ENCODE measurements around the gene SPTLC1.
A peak's percentile ranks its signal among the peaks of the same experiment; 100 is the strongest.
"Not testable (repeated sequence)": the region's sequence is repeated elsewhere in the genome, so short reads cannot be mapped to it uniquely, and the experiment has no call there.

The SPTLC1 gene

DNA sequence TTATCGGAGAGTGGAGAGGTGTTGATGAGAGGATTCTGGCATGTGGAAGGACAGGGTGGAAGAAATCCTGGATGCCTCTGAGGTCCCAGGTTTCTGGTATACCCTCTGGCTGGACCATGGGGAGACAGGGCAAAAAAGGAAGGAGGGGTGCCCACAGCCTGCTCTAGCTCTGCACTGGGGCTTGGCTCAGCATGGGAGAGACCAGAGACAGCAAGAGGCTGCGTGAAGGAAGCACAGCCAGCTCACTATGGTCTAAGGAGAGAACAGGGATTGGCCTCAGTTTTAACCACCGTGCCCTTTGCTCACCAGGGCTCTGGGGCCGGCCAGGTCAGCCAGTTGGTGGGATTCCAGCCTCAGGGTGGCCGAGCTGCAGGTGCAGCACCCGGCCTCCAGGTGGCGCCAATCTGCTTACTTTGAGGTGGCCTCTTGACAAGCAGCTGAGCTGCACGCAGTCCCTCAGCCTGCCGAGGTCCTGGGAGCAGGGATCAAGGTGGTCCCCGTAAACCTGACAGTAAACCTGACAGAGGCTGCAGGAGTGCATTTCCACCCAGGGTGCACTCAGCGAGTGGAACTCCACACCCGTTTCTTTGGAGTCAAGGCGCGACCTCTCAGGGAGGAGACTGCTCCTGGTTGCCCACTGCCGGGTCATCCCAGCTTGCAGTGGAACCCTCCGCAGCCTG lies 25.0 kb upstream of the SPTLC1 start:
- peak; percentile 33 for DNase-seq

DNA sequence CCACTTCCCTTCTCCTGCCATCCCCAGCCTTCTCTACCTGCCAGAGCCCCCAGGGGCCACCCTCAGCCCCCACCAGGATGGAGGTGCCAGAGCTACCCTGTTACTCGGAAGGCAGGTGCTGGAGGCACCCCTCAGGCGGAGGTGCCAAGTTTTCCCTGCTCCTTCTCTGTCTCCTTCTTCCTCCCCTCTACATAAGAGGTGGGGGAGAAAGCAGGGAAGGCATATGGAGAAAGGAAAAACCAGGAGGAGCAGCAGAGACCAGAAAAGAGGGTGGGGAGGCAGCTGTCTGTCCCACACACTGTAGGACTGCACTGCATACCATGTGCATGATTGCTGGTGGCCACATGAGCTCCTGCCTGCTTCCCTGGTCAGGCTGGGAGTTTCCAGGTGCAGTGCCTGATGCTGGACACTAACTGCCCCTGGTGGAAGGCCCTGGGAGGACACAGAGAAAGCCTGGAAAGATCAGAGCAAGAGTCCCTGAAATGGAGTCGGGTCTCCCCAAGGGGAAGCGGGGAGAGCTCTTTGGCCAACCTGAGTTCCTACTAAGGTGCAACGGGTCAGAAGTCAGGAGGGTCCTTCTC lies 23.8 kb upstream of the SPTLC1 start:
- DNase-seq, result not testable (repeated sequence)

DNA sequence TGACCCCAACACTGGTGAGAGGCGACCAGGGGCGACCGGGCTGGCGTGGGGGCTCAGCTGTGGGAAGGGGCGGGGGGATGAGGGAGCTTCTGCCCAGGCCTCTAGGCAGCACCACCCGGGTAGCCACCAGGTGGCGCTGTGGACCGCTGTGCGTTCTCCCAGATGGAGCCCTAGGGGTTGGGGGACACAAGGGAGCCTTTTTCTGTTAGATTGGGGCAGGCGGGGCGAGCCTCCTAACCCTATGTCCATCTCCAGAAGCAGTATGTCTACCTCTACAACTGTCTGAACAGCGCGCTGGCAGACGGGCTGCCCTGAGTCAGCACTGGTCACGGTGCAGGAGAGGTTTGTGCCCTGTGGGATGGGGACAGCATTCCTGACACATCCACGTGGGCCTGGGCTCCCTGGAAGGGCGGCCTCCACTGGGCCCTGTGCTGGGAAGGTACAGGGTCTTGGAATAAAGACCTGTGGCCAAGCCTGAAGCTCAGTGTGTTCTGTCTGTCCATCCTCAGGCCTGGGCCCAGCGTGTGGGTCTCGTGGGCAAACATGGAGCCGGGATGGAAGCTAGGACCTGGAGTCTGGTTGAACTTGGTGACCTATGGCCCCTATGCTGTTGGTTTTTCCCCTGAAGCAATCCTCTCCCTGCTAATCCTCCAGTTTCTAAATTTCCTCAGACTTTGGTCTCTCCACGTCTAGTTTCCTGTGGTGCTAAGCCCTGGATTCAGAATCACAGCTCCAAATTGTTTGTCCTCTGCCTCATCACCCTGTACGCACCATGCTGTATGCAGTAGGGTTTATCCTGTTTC lies 23.1 kb upstream of the SPTLC1 start:
- peak; percentile 24 for DNase-seq

DNA sequence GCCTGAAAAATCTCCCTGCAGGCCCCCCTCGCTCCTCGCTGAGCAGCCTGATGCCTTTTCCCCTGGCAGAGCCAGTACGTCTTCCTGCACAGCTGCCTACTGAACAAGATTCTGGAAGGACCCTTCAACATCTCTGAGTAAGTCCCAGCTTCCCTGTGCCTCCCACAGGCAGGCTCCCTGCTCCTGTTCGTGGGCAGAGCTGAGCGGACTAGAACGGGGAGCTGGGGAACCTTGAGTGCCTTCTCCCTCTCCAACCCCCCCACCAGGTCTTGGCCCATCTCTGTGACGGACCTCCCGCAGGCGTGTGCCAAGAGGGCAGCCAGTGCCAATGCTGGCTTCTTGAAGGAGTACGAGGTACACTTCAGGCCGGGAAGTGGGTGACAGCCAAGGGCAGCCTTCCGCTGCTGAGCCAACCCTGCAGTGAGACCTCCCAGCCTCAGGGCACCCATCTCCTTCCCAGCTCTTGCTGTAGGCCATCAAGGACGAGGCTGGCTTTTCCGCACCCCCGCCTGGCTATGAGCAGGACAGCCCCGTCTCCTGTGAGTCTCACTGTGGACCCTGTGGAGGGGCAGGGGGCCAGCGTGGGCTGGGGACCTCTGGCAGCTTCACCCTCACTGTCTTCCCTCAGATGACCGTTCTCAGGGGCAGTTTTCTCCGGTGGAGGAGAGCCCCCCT lies 21.1 kb upstream of the SPTLC1 start:
- no peak for DNase-seq

DNA sequence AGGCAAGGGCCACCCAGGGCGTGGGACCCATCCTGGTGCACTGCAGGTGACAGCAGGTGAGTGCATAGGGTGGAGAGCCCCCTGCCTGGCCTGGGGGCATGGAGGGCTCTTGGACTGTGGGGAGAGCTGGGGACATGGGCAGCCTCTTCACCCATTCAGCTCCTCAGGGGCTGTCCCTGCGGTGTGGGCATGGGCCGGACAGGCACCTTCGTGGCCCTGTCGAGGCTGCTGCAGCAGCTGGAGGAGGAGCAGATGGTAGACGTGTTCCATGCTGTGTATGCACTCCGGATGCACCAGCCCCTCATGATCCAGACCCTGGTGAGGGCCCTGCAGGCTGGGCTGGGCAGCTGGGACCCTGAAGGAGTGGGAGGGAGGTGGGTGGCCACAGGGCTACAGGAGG lies 20.4 kb upstream of the SPTLC1 start:
- DNase-seq, result no peak

DNA sequence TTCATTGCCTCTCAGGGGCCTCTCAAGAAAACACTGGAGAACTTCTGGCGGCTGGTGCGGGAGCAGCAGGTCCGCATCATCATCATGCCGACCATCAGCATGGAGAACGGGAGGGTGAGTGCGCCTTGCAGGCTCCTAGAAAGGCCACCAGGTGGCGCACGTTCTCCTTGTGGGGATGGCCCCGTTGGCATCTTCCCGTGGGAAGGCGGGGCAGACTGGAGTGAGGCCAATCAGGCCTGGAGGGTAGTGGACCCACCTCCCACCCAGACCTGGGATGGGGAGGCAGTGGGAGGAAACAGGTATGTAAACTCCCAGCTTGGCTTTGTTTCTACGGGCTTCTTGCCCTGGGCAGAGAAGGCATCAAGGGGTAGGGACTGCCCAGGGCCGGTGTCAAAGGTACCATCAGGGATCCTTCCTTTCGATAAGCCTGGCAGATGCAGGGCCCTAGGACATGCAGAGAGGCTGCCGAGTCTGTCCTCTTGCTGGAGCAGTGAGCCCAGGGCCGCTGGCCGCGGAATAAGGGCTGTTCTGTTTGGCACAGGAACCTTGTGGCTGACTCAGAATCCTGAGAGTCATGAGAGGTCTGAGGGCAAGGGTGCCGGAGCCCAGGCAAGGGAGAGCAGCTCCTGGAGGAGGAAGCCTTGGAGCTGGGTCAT lies 18.9 kb upstream of the SPTLC1 start:
- DNase-seq, result peak; percentile 80

DNA sequence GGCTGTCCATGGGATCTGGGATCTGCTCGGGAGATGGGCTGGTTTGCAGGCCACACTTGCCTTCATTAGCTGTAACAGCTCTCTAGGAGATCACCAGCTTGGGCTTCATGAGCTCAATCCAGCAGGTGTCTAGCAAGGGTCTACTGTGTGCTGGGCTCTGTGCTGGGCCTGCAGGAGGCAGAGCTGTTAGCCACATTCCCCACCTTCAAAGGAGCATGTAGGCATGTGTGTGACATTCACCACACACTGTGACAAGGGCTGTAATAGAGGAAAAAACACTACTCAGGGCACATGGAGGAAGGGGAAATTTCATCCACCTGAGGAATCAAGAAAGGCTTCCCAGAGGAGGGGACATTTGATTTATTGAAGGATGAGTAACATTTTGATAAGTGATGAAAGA lies 17.7 kb upstream of the SPTLC1 start:
- DNase-seq, result not testable (repeated sequence)

DNA sequence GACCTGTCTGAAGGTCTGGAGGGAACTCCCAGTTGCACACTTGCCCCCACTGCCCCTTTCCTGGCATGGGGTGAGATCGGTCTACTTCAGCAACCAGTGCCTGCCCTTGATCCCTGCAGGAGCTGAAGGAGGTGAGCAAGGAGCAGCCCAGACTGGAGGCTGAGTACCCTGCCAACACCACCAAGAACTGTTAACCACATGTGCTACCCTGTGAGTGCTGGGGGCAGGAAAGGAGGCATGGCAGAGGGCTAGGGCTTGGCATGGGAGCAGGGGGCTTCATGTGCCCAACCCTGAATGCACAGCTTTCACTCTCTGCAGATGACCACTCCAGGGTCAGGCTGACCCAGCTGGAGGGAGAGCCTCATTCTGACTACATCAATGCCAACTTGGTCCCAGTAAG lies 17.3 kb upstream of the SPTLC1 start:
- DNase-seq, result no peak

DNA sequence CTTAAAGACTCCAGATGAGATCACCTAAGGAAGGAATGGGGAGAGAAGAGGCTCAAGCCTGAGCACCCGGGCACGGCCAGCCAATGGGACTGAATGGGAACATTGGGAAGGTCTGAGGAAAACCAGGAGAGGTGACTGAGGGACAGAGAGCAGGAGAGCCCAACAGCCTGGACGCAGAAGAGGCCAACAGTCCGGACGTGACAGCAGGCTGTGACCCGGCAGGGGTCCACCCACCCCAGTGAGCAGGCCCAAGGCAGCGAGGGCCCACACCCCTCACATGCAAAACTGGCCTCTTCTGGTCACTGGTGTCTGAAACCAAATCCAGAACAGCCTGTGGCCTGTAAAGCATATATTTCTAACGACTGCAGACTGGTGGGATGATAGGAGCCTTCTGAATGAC lies 7.6 kb upstream of the SPTLC1 start:
- no peak for DNase-seq

DNA sequence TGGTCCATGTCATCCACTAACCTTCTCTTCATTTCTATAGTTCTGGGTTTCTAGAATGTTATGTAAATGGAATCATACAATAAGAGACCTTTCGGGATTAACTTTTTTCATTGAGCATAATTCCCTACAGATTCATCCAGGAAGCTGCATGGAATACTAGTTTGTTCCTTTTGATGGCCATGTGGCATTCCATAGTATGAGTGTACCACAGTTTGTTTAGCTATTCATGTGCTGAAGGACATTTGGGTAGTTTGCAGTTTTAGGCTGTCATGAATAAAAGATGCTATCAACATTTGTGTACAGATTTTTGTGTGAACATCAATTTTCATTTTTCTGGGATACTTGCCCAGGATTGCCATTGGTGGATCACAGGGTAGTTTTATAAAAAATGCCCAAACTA lies 6.8 kb upstream of the SPTLC1 start:
- DNase-seq, result no peak

DNA sequence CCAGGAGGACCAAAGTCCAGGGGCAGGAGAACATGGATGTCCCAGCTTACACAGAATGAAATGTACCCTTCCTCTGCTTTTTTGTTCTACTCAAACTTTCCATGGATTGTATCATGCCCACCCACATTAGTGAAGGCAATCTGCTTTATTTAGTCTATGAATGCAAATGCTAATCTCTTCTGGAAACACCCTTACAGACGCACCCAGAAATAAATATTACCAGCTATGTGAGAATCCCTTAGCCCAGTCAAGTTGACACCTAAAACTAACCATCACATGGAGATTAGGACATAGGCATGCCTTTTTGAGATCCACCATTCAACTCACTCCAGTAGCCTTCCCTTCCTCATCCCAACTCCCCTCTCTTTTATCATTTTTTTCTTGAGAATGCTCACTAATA lies 6.1 kb upstream of the SPTLC1 start:
- no peak for DNase-seq

DNA sequence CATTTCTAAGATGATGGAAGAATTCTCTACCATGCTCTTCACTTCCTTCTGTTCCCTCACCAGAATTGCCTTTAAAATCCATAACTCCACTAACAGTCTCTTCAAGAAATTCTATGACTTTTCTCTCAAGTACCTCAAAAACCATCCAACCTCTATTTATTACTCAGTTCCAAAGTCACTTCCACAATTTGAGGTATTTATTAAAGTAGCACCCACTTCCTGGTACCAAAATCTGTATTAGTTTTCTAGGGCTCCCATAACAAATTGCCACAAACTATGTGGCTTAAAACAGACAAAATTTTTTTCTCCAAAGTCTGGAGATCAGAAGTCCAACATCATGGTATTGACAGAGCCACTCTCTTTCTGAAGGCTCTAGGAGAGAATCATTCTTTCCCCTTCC lies 4.9 kb upstream of the SPTLC1 start:
- DNase-seq, result no peak

DNA sequence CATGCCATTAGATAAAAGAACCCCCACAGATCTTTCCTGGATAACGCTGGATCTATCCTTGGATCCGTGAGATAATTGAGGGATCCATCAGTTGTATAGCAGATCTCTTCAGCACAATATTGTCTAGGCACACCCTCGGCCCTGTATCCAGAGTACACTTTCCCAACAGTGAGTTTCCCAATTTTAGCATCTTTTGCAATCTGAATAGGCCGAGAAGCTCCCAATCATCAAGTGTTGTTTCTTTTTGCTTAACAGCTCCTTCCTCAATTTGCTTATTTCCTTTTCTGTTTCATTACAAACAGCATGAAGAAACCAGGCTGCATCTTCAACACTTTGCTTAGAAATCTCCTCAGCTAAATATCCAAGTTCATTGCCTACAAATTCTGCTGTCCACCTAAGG lies 4.4 kb upstream of the SPTLC1 start:
- no peak for DNase-seq

DNA sequence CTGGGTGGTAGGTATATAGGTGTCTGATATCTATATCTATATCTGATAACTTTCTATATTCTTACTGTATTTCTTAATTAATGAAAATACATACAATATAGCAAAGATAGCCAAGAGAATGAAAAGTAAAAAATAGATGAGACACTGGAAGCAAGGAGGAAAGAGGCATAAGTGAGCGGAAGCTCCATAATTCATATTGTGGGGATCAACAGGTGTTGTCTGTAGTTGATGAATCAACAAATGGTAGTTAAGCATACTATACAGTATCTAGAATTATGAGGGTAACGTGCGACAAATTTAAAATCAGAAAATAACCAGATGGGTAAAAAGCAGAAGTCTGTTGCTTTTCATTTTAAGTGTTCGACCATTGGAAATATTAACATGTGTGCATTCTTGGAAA lies 7.1 kb downstream of the SPTLC1 start:
- no peak for DNase-seq

DNA sequence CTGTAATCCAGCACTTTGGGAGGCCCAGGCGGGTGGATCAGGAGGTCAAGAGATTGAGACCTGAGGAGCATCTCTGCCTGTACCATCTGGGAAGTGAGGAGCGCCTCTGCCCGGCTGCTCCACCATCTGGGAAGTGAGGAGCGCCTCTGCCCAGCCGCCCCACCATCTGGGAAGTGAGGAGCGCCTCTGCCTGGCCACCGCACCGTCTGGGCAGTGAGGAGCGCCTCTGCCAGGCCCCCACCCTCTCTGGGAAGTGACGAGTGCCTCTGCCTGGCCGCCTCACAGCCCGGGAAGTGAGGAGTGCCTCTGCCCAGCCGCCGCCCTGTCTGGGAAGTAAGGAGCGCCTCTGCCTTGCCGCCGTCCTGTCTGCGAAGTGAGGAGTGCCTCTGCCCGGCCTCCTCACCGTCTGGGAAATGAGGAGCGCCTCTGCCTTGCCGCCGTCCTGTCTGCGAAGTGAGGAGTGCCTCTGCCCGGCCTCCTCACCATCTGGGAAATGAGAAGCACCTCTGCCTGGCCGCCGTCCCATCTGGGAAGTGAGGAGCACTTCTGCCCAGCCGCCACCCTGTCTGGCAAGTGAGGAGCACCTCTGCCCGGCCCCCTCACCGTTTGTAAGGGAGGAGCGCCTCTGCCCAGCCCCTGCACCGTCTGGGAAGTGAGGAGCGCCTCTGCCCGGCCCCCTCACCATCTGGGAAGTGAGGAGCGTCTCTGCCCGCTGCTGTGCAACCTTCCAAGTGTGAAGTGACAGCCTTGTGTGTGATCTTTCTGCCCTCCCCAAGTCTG lies 9.6 kb downstream of the SPTLC1 start:
- DNase-seq, result not testable (repeated sequence)

DNA sequence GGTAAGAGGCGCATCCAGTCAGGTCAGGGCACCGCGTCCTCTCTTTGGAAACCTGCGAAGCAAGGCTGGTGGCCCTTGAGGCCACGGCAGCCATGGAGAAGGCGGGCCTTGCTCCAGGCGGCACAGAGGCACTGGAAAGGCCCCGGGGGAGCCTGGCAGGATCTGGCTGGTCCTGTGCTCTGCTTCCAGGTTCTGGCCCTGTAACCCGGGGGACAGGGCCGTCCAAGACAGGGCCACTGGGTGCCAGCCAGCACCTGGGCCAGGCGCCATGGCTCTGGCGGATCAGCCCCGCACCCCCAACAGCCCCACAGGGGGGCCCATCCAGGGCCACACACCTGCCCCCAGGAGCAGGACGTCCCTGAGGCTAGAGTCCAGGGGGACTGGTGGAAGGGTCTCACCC lies 11.6 kb downstream of the SPTLC1 start:
- DNase-seq, result not testable (repeated sequence)

DNA sequence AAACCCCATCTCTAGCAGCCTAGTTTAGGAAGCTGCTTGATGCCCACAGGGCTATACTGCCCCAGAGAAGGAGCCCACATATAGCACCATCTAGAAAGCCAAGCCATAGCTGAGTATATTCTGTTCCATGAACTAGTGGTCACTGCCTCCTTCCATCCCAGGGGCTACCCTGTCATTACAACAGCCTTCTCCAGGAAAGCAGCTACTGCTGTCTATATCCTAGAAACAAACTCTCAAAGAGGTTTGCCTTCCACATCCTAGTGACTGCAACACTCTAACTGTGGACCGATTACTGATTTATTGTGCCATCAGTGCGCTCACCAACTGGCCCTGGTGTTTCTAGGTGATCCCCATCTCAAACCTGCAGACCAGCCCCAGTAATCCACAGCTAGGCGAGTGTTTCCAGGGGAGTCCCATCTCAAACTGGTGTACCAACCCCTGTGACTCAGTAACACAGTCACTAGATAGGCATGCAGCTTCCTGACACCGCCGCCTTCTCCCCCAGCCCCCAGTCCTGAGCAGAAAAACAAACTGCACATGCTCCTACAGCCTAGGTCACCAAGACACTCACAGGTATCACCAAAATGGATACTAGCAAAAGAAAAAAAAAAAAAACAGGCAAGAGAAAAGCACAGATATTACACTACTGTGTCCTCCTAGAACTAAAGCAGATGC lies 14.8 kb downstream of the SPTLC1 start:
- DNase-seq, result no peak

DNA sequence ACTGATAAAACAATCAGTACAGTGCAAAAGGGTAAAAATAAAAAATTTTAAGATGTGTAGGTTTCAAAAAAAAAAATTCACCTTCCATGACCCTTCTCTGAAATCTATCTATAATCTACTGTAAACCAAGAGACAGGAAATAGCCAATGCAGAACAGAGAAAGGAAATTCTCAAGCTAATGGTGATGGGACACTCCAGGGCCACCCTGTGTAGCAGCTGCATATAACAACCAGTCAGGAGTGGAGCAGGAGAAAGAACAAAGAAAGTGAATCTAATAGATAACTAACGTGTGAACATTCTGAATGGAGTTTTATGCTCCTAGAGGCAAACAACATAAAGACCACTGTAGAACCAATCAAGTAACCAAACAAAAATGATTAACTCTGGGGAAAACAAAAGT lies 16.6 kb downstream of the SPTLC1 start:
- DNase-seq, result no peak

DNA sequence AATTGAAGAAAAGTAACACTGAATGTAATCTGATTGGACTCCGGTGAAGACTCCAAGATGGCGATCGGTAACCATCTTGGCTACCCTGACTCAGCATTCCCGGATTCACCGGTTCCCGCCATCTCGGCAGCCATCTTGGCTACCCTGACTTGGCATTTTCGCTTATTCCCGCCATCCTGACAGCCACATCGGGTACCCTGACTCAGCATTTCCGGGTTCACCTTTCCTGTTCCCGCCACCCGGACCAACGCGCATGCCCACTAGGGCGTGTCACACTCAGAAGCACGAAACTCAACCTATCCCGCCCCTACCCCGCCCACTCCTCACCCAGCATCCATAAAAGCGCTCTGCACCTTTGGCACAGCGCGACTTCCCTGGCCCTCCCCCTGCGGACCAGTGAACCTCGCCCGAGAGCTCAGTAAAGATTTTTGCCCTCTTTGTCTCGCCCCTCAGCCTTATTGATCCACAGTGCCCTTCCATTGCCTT lies 17.2 kb downstream of the SPTLC1 start:
- no peak for DNase-seq

DNA sequence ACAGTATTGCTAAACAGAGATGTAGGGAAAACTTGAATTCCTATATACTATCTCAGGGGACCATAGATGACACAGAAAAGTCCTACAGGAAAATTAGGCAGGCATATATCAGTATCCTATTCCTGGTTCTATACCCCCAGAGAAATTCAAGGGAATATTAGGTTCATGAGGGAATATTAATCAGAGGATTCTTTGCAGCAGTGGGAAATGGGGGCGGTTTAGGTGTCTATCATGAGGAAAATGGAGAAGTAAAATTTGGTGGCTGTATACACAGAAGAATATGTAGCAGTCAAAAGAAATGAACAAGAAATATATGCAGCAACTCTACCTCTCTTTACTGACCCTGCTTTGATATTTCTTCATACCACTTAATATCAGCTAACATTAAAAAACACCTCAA lies 20.0 kb downstream of the SPTLC1 start:
- DNase-seq, result no peak

DNA sequence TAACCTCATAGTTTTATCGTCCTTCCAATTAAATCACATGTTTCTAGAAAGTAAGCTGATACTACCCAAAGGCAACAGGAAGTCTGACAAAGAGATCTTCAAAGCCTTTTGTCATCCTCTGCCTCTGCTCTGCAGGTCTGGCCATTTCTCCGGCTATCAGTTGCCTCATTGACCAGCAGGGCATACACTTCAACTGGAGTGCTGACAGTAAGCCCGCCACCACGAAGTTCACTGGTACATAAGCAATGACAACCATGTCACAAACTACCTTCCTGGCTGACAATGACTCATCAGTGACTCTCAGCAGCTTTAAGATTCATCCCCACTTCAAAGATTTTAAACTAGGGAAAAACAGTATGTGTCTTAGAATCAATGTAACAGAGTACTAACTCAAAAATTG lies 20.6 kb downstream of the SPTLC1 start:
- DNase-seq, result no peak

DNA sequence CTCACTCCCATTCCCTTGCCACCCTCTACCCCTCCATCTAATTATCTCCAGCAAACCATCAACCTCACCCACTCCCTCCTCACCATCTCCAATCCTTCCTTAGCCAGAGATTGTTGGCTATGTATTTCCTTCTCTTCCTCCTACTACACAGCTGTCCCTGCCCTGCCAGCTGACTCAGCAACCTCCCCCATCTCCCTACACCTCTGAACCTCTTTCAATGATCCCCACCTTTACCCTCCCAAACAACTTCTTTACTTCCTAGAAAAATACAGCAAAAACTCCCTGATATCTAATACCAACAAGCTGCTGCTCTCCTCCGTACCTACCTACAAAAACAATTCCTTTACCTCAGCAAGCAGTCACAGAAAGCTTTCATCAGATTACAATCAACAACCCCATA lies 37.3 kb downstream of the SPTLC1 start:
- DNase-seq, result no peak
